ENCODE data around the gene KIAA0513. TPM values are rescaled to one million over a fixed set of nuclear protein-coding genes. Genes with fewer than 3 reads are reported as not detected.
"Not testable (repeated sequence)": the region's sequence is repeated elsewhere in the genome, so short reads cannot be mapped to it uniquely, and the experiment has no call there.

KIAA0513 gene
- total RNA-seq, 1 experiment from 2014 or later, result 2.1 TPM

DNA sequence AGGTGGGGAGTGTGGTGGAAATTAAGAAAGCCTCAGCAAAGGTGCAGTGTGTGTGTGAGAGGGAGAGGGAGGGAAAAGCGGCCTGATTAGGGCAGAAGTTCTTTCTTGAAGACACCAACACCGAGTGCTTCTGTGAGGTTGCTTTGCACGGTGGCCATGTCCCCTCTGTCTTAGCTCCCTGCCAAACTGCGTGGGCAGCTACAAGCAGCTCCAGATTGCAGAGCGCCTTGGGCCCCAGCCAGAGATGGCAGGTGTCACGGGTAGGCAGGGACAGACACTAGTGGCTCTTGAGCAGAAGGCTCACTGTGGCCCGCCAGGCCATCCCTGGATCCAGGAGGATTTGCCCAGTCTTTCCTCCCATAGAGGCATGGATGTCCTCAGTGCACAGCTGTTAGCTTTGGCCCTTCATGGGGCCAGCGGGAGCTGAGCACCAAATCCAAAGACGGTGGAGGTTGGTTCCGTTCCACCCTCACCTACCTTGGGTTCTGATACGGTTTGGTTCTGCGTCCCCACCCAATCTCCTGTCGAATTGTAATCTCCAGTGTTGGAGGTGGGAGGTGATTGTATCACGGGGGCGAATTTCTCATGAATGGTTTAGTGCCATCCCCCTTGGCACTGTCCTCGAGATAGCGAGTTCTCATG is 21.4 kb downstream of the KIAA0513 start:
- no peak for DNase-seq (ENCODE audit: low read depth)

DNA sequence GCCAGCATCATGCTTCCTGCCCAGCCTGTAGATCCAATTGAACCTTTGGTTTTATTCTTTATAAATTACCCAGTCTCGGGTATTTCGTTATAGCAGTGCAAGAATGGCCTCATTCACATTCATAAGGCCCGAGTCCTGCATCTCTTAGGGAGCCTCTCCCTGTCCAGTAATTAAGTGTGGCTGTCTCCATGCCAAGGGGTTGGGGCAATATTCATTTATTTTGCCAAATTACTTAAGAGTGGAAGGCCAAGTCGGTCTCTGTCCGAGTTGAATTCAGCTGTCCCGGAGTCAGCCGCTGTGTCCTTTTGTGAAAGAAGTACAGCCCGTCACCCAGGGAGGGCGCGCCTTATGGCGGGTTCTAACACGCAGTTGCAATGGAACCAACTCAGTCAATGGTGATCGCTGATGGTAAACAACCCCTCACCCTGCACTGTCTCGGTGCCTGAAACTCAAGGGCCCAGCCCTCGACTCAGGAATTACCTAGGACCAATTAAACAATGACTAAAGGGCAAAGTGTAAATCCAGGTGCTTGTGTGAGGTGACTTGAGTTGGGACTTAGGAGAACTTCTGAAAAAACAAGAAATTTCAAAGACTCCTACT is 22.2 kb downstream of the KIAA0513 start:
- no peak for DNase-seq (ENCODE audit: low read depth)

DNA sequence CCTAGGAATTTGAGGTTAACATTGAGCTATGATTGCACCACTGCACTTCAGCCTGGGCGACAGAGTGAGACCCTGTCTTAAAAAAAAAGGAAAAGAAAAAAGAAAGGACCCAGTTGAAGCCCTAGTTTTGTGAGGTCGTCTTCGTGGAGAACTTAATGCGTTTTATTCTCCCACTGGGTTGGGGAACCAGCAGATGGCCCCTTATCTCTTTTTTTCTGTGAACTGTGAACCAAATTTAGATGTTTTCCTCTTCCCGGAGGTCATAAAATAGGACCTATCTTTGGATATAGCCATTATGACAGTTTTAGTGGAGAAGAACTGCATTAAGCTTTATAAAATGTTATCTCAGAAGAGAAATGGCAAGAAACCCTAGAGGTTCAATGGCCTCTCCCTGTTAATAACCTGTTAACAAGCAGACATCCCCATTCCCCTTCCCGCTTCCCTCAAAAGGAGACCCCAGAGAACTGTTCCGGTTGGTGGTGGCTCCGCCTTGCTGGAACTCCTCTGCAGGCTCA is 23.5 kb downstream of the KIAA0513 start:
- DNase-seq (ENCODE audit: low read depth), result no peak

DNA sequence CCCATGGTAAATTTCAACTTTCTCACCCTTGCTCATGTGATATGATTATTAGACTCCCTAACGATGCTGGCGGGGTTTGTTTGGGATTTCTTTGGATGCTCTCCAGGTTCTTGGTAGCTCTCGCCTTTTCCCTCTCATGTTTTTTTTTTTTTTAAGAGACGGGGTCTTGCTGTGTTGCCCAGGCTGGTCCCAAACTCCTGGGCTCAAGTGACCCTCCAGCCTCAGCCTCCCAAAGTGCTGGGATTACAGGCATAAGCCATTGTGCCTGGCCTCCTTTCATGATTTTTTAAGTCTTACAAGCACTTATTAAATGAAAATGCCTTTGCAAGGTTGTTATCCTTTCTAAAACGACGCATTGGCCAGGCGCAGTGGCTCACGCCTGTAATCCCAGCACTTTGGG is 24.1 kb downstream of the KIAA0513 start:
- DNase-seq (ENCODE audit: low read depth), result no peak

DNA sequence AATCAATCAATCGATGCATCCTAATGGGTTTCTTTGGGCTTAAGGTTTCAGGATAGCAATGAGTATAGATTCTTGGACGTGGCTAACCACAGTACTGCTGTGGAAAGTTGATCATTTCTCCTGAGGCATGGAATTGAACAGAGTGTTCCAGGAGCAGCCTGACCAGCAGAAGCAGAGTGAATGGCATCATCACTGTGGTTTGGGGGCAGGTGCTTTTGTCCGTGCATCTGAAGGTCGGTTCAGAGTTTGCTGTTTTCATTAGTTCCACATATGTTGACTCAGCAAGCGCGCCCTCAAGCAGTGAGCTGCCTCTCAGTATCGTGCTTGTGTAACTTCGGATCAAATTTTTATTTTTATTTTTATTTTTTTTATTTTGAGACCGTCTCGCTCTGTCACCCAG is 24.9 kb downstream of the KIAA0513 start:
- no peak for DNase-seq (ENCODE audit: low read depth)

DNA sequence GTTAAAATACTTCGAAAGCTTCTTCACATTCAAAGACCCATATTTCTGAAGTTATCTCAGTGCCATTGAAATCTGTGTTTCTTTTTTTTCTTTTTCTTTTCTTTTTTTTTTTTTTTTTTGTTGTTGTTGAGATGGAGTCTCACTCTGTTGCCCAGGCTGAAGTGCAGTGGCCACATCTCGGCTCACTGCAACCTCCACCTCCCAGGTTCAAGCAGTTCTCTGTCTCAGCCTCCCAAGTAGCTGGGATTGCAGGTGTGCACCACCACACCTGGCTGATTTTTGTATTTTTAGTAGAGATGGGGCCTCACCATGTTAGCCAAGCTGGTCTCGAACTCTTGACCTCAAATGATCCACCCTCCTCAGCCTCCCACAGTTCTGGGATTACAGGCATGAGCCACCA is 26.7 kb downstream of the KIAA0513 start:
- DNase-seq (ENCODE audit: low read depth), result not testable (repeated sequence)

DNA sequence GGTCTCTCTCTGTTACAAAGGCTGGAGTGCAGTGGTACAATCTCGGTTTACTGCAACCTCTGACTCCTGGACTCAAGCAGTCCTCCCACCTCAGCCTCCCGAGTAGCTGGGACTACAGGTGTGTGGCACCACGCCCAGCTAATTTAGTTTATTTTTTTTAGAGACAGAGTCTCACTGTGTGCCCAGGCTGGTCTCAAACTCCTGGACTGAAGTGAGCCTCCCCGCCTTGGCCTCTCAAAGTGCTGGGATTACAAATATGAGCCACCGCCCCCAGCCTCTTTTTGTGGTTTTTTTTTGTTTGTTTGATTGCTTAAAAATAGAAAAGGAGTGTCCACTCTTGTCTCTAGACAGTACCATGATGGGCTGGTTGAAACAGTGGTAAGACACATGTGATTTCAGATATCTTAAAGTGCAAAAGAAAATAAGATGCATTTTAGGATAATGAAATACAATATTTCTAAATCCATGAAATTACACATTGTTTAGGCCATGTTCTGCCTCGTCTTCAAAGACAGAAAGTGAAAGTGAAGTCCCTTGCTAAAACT is 27.4 kb downstream of the KIAA0513 start:
- DNase-seq (ENCODE audit: low read depth), result no peak

DNA sequence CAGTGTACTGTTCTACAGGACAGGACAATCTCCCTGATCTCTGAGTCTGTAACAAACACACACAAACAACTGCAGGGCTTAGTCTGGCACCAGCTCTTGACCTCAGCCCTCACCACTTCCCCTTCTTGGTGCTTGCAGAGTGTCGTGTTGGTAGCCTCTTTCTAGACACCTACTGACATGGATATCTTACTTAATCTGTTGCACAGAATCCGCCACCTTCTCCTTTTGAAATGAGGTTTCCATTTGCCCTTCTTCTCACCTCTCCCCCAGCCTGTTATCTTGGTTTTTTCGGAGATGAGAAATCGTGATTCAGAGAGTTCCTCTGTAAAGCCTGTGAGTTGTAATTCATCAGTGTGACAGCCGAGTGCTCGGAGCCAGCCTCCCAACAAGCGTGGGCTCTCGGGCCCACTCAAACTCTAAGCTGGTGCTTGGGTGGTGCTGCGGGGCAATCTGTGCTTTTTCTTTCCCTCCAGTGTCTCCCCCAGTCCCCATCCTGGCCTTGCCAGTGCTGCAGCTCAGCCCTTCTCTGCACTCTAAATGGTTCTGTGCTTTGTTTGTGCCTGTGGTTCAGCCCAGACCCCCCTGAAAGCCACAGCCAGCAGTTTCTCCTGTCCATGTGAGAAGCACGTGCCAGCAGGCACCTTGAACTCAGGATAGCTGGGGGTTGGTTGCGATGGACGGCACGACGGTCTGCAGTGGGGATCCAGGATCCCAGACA is 28.1 kb downstream of the KIAA0513 start:
- peak; percentile 69 for DNase-seq (ENCODE audit: low read depth)

DNA sequence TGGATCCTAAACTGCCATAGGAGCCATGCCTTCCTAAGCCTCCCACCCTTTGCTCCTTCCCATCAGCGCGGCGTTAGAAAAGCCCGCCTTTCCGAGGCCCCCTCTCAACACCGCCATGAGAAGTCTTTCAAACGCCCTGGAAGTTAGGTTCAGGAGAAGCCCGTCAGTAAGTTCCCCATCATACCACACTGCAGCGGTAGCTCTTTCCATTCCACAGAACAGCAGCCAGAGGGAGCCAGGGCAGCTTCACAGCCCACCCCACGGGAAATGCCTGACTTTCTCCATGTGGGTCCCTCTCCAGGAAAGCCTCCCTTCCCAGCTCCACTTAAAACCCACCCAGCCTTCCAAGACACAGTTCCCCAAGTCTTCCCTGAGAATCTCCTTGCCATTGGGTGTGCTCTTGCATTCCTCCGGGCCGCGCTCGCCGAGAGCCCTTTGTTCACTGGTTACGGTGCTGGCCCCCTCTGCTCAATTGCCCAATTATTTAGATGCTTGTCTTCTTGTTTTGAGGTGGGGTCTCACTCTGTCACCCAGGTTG is 28.7 kb downstream of the KIAA0513 start:
- no peak for DNase-seq (ENCODE audit: low read depth)

DNA sequence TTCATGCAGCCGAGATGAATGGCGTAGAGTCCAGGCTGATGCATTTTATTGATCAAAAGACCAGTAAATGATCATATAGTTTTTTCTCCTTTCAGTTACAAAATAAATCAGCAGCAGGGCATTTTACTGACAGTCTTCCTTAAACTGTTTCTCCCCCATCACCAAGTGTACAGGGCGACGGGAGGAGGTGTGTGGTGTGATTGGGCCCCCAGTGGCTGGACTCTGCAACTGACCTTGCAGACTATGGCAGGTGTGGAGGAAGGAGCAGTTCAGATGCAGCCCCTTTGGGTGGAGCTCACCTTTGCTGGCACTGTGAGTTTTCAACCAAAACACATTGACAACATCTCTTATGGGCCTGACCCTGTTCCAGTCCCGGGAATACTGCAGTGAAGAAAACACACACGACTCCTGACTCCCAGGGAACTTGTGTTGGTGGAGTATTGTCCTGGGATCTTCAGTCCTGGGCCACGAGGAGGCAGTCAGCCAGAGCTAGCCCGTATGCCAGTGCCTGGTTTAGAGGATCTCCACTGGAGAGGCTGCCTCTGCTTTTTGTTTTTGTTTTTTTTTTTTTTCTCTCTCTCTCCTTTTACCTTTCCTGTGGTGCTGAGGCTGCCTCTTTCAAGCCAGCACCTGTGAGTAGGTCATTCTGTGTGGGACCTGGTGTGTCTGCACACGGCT is 29.8 kb downstream of the KIAA0513 start:
- no peak for DNase-seq (ENCODE audit: low read depth)

DNA sequence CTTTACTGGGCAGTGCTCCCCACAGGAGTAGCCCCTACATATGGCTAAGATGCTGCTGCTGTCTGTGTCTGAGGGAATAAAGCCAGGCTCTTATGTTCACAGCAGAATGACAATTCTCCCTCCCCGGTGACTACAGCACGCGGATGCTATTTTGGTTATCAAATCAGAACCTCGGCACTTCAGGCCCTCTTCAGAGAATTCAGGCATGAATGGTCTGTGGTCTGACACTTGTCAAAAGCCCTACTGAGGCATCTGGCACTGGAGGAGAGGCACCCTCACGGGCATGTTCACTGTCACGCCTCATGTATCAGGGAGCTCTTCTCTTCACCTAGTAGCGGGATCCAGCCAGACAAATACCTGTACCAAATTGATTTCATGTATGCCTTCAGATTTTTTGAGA is 30.4 kb downstream of the KIAA0513 start:
- DNase-seq (ENCODE audit: low read depth), result no peak

DNA sequence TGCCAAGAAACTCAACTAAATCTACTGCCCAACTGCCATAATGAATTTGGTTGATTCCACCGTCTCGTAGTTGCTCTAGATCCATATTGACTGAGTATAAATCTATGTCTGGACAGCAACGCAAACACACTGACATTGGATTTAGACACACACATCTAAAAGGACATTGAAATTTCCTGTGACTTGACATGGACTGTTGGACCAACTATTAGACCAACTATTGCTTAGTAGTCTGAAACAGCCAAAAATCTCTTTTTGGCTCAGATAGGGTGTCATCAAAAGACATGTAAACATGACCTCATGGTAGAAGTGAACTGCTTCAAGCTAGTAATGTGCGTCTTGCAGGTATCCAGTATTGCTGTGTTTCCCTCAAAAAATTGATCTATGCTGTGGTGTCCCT is 31.3 kb downstream of the KIAA0513 start:
- no peak for DNase-seq (ENCODE audit: low read depth)

DNA sequence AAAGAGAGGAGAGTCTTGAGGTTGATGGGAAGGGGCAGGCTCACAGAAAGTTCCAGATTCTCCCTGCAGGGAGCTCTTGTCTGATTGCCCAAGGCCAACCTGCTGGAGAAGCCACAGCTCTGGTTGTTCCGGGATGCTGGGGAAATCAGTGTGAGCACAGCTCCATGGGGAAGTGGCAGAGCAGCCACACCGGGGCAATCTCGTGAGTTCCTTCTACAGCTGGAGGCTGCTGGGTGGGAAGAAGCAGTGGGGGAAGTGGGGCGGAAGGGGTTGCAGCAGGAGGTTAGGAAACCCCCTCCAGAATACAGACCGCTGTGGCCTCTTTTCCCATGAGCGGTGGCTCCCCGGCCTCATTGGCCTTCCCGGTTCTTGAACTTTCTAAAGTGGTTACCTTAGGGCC is 34.0 kb downstream of the KIAA0513 start:
- no peak for DNase-seq (ENCODE audit: low read depth)

DNA sequence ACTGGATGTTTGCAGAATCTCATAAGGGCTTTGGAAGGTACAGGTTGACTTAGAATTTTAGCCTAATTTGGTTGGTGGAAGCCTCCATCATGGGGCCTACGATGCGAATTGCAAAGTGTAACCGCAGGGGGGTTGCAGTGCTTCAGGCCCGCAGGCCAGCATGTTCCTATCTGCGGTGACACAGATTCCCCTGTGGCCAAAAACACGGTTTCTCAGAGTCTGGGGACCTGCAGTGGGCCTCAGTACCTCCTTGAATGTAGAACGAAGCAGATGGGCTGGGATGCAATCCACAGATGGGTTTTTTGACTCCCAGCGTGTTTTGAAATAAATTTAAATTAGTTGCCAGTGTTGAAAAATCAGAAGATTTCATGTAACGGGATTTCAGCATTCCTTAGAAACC is 34.7 kb downstream of the KIAA0513 start:
- DNase-seq (ENCODE audit: low read depth), result no peak

DNA sequence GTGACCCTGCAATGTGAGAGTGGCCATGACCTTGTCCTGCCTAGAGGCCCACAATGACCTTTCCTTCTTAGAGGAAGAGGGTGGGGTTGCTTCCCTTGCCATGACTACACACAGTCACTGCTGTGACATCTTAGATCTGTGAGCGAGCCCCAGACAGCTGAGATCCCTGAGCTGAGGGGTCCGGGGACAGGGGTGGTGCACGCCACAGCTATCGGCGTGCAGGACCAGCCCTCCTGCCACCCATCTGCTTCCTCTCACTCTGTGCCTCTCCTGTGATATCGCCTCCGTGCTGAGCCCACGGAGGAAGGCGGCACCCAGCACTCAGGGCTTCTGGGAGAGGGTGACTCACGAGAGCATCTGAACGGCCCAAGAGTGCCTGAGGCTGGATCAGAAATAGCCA is 35.2 kb downstream of the KIAA0513 start:
- DNase-seq (ENCODE audit: low read depth), result no peak

DNA sequence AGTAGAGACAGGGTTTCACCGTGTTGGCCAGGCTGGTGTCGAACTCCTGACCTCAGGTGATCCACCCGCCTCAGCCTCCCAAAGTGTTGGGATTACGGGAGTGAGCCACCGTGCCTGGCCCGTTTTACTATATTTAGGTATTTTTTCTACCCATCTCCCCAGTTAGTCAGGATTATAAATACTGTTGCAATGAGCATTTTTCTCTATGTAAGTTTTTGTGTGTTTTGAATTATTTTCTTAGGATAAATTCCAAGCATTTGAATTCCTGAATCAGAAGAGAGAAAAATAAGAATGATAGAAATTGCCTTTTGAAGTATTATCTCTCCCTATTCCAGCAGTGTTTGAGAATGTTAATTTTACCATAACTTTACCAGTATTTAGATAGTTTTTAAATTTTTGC is 36.6 kb downstream of the KIAA0513 start:
- DNase-seq (ENCODE audit: low read depth), result no peak

DNA sequence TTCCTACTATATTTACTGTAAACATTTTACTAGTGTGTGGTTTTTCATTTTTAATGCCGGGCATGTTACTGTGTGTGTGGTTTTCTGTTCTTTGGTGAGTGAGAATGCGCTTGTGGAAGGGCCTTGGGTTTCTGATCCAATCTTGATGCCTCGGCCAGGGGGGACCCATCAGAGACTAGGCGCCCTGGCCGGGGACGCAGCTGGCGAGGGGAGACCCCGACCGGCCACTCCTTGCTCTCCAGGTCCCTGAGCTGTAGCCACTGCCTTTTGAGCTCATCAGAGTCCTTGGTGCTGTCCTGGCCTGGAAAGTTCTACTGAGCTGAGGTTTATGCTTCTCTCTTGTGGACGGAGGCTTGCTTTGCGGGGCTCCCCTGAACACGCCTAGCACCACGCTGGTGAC is 37.5 kb downstream of the KIAA0513 start:
- no peak for DNase-seq (ENCODE audit: low read depth)

DNA sequence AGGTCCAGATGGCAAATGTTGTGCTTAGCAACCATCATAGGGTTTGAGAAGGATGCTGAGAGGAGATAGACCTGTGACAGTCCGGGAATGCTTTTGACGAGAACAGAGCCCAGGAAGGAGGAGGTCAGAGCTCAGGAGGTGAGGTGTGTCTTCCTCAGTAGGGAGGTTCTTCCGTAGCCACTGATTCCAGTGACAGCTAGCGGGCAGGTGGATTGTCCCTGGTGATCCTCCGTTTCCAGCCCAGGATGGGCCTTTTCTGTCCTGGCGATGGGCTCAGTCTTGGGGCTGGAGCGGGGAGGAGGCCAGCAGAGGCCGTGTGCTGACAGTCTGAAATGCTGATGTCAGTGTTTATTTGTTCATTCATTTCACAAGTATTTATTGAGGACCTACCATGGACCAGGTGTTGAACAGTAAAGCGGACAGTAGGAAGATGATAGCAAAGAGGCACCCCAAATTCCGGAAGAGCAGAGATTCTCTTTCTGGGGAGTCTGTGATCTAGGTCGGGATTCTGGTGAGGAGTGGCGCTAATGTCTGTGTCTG is 38.8 kb downstream of the KIAA0513 start:
- no peak for DNase-seq (ENCODE audit: low read depth)

DNA sequence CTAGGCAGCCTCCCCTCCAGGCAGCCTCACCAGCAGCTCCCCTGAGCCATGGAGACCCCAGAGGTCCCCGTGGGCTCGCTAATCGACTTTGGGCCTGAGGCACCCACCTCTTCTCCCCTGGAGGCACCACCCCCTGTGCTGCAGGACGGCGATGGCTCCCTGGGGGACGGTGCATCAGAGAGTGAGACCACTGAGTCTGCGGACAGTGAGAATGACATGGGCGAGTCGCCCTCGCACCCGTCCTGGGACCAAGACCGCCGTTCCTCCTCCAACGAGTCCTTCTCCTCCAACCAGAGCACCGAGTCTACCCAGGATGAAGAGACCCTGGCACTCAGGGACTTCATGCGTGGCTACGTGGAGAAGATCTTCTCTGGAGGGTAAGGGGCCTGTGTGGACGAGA is 39.4 kb downstream of the KIAA0513 start:
- no peak for DNase-seq (ENCODE audit: low read depth)

DNA sequence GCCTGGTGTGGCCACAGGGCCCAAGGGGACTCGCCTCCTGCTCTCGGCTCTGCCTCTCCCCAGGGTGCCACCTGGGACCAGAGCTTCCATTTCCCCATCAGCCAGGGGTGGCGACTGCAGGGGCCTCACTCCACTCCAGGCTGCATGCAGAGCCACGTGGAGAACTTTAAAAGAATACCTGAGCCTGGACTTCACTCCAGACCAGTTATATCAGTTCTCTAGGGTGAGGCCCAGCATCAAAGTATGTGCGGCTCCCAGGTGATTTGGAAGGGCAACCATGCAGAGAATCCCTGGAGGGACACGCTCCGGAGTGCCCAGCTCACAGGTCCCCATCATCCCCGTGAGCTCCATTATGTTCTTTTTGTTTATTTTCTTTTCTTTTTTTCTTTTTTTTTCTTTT is 39.8 kb downstream of the KIAA0513 start:
- no peak for DNase-seq (ENCODE audit: low read depth)

DNA sequence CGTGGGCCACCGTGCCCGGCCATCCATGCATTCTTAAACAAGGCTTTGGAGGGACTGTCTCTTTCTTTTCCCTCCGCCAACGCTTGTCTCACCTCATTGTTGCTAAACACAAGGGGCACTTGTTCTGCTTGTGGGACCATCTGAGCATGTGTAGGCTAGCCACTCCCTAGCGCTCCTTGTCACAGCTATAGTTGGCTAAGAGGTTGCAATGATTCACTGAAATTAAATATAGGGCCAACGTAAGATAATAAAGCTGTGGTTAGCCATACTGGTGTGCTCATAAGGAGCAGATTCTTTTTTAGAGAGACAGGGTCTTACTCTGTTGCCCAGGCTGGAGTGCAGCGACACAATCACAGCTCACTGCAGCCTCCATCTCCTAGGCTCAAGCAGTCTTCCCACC is 41.2 kb downstream of the KIAA0513 start:
- DNase-seq (ENCODE audit: low read depth), result no peak

DNA sequence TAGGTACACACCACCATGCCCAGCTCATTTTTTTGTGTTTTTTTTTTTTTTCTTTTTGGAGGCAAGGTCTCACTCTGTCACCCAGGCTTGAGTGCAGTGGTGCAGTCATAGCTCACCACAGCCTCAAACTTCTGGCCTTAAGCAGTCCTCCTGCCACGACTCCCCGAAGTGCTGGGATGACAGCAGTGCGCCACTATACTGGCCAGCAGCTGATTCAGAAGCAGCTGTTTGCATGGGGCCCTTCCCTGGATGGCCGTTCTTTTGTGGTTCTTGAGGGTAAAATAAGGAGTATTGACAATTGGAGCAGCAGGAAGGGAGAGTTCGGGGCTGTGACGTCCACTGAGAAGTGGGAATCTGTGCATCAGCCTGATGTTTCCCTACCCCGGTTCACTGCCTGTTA is 41.6 kb downstream of the KIAA0513 start:
- no peak for DNase-seq (ENCODE audit: low read depth)

All from Daoy (cell line).